Posterior vena cava (tissue), 2 donors: ENCODE data around the gene ASTN2. TPM values are rescaled to one million over a fixed set of nuclear protein-coding genes. Genes with fewer than 3 reads are reported as not detected.
A peak's percentile ranks its signal among the peaks of the same experiment; 100 is the strongest.

Experiments used
- DNase-seq: peaks from one replicate; pipeline ENCODE4 v3.0.0-alpha.2; 2020; ENCODE audit warnings: low spot score
- intact Hi-C, 2 donors: fragments of 100-400 bp; cut with DNase I; formaldehyde crosslinking; loops; one replicate each; pipeline versions ENCODE4 v1.14.1 to v1.14.2; 2022 to 2023
- total RNA-seq, 2 donors: library from RNA; stranded (reverse); fragmentation: NEBNext Ultra II Directional; extraction: Animal tissue kit (Norgen Biotek cat#: 25700); gene quantifications; one replicate each; pipeline ENCODE4 v1.2.1, GENCODE V29; 2021
- donor health status: DM: yes; HTN: yes; CAD: no.
- donor health status: DM: yes; HTN: yes; CAD: no.

Gene ASTN2
- total RNA-seq, 2 donors from 2014 or later, result 4.3 to 5.8 TPM

- intact Hi-C loops, result loop anchor here in 1 of 2 donors (5.0 kb wide), 1 partner anchor 169 kb away; no protein-coding TSS in a partner anchor
- DNase-seq, result no peak
Measured at GRCh38 chr9:116786737-116787136, 628.1 kb downstream of the ASTN2 start.

GRCh38 chr9:116777116-116777515 is 637.7 kb downstream of the ASTN2 start:
- no peak for DNase-seq
- intact Hi-C loops, result no loop called here

DNA sequence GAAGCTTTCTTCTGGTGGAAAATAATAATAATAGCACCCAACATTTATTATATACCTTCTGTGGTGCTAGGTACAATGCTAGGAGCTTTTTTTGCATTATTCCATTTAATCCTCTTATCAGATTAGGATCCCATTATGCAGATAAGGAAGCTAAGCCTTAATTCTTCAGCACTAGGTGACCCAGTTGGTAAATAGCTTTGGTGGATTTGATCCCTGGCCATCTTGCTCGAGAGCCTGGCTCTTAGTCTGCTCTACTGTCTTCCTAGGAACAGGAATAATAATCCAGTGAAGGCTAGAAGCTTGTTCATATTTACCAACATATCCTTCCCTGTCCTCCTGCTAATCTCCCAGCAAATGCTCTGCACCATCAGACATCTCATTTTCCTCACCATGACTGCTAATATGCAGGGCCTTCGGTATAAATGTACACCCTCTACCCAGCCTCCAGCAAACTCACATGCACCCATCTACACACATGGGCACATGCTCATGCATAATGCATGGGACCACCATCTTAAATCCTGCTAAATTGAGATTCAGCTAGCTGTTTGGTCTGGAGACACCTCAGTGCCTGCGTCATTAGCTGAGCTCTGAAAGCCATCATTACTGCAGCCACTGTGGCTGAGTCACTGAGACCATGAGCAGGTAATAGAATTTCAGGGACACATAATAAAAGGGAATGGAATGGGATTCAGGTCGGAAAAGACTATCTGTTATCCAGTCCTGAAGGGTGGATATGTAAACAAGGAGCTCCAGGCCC is 640.3 kb downstream of the ASTN2 start:
- intact Hi-C loops, result no loop called here
- no peak for DNase-seq

DNA sequence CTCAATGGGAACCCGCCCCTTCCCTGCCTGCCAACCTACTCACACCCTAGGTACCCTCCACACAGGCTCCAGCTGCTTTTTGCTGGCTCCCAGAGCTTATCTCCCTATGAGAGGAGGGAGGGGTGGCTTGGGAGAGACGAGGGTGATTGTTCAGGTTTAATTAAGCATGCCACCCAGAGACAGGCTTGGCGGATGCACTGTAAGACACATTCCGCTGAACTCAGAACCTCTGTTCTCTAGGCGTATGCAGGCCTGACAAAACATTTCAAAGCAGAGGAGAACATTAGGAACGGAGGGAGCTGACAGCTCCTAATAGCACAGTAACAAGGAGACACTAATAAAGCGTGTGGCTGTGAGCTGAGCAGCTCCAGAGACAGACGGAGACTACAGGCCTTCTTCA is 647.6 kb downstream of the ASTN2 start:
- intact Hi-C loops, result no loop called here

DNA sequence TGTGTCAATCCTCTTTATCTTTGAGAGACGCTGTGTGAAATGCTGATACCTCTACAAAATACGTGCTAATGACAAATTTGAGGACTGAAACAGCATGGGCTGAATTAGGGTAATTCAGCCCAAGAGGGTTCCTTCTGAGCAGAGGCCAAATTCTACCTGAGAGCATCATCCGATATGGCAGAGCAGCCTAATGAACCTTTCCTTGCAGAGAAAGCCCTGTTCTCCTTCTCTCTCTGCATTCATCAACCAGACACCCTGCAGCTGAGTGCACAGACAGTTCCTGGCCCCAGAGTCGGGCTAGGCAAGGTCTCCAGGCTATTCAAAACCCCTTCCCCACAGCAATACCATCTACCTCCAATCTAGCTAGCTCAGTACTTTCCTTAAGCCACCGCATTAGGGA is 649.8 kb downstream of the ASTN2 start:
- no peak for DNase-seq
- intact Hi-C loops, result no loop called here

More for the DNA sequence above, 647.6 kb downstream of the ASTN2 start:
- no peak for DNase-seq

DNA sequence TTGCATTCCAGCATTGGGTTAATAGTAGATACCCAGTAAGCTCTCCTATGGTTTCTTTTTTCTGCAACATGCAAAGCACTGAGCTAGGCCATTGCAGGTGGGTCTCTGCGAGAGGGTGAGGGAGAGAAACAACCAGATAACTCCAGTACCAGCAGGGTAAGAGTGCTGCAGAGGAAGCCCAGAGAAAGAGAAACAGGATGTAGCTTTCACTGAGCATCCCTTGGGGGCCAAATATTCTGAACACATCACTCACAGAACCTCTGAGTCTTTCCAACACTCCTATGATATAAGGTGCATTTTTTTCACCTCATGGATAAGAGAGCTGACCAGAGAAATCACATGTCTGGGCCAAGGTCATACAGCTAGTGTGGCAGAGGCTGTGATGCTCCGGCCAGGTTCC is 651.1 kb downstream of the ASTN2 start:
- intact Hi-C loops, result no loop called here
- DNase-seq, result no peak

GRCh38 chr9:116760636-116761035 is 654.2 kb downstream of the ASTN2 start:
- intact Hi-C loops, result no loop called here
- no peak for DNase-seq

- DNase-seq, result no peak
- intact Hi-C loops, result no loop called here
Measured at GRCh38 chr9:116757030-116757429, 657.8 kb downstream of the ASTN2 start.

- intact Hi-C loops, result no loop called here
- DNase-seq, result no peak
Measured at GRCh38 chr9:116753389-116753788, 661.5 kb downstream of the ASTN2 start.

DNA sequence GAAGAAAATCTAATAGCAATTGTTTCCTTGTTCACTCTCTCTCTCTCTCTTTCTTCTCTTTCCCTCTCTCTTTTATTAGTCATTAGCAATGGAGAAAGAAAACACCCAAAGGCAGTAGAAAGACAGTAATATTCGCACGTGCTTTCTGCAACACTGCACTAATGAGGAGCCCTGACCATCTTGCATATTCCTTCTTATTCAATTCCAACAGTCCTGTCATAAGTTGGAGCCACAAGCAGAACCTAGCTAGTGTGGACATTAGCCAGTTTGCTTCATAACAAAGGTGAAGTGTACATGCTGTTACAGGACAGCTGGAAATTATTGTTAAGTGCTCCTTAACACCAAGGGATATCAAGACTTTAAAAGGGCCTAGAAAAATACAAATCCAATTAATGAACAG is 664.3 kb downstream of the ASTN2 start:
- intact Hi-C loops, result no loop called here
- DNase-seq, result no peak

DNA sequence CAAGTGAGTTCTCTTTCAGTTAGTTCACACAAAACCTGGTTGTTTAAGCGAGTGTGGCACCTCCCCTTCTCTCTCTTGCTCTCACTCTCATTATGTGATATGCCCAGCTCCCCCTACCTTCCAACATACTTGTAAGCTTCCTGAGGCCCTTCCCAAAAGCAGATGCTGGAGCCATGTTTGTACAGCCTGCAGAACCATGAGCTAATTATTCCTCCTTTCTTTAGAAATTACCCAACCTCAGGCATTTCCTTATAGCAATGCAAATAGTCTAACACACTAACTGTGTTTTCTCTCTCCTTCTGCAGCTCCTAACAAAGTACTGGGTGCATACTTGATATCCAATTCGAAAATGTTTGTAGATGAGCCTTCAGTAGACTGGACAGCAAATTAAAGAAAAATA is 665.1 kb downstream of the ASTN2 start:
- no peak for DNase-seq
- intact Hi-C loops, result no loop called here

DNA sequence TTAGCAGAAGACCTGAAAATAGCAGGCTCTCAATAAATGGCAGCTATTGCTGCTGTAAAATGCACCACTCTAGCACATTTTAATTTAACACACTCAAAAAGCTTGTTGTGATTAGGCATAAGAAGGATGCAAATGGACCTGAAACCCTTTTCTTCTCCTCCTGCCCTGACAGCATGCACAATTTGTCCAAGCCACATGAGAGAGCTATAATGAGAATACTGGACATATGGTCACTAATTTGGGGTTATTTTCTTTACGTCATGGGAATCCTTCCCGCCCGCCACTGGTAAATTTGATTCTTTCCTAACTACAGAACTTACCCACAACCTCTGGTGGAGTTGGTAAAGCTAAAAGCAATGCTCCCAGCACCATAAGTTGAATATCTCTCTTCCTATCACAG is 665.7 kb downstream of the ASTN2 start:
- DNase-seq, result no peak
- intact Hi-C loops, result no loop called here

DNA sequence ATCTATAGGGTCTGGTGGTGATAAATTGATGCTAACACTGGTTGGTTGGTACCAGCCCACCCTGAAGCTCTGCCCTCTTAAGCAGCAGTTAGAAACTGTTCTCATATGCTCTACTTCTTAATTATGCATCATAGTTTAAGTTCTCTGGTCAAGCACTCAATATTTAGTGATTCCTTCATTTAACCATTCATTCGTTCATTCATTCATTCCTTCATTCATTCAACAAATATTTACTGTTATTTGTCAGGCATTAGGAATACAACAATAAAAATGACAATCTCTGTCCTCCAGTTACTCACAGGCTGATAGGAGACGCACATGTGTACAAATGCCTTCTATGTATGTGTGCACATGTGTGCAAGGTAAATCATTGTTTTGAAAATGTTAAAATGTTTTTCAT is 673.1 kb downstream of the ASTN2 start:
- no peak for DNase-seq

GRCh38 chr9:116741086-116741740 is 673.6 kb downstream of the ASTN2 start:
- intact Hi-C loops, result no loop called here
- no peak for DNase-seq

More for the DNA sequence above, 673.1 kb downstream of the ASTN2 start:
- intact Hi-C loops, result no loop called here

GRCh38 chr9:116737152-116737546 is 677.7 kb downstream of the ASTN2 start:
- DNase-seq, result peak; percentile 91
- intact Hi-C loops, result no loop called here

- DNase-seq, result no peak
- intact Hi-C loops, result no loop called here
Measured at GRCh38 chr9:116736399-116737151, 678.3 kb downstream of the ASTN2 start.

GRCh38 chr9:116733010-116733641 is 681.7 kb downstream of the ASTN2 start:
- DNase-seq, result no peak
- intact Hi-C loops, result no loop called here

DNA sequence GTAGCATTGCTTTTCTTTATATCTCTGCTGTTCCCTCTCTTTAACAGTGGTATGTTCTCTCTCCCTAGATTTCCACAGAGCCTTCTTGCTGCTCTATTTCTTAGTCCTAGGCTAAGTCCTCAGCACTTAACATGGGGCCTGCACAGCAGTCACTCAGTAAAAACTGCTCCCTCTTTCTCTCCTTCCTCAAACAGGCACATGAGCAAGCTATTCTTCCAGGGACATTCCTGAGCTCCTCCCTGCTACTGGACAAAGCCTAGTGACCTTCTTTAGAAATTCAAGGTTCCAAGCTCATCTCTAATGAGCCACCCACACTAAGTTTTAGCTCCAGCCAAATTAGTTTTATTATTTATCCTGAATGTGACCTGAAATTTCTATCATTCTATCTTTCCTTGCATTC is 688.3 kb downstream of the ASTN2 start:
- intact Hi-C loops, result no loop called here
- no peak for DNase-seq

DNA sequence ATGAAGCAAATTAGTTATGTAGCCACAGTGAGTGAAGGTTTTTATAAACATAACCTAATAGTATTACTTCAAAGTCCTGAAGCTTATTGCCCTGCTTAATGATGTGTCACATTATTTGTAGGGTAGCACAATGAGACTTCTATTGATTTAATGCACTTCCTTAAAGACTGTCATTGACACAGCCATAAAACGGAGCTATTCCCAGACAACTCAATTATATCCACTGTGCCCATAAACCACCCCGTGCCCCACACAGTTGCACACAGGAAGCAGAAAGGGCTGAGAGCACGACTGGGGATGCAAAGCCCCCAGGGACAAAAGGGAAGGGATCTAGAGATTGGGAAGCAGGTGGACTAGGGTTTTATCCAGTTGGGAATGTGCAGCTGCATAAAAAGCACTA is 690.7 kb downstream of the ASTN2 start:
- intact Hi-C loops, result no loop called here
- no peak for DNase-seq

GRCh38 chr9:116721944-116722343 is 692.9 kb downstream of the ASTN2 start:
- no peak for DNase-seq
- intact Hi-C loops, result no loop called here
